HCT116 (cell line): ENCODE measurements around the gene VWF. TPM values are rescaled to one million over a fixed set of nuclear protein-coding genes. Genes with fewer than 3 reads are reported as not detected.

Source experiments
- ATAC-seq: fragments of 200-7000 bp; cut with Tn5 transposase; 2 replicates; pipeline ENCODE4 v1.9.1; 2020; ENCODE audit warnings: mild to moderate bottlenecking, moderate library complexity
- BruUV-seq: library from RNA; stranded (reverse); fragments of 400-500 nt; replicated peaks from 2 replicates; lab custom pipeline; 2021; lab: Mats Ljungman, UMichigan
- CTCF ChIA-PET: fragments of 300-600 bp; sonication (Branson Sonifier 250); formaldehyde crosslinking; loops from one replicate; lab custom pipeline; 2021; ENCODE audit warnings: antibody characterized with exemption; lab: Charles Lee
- POLR2A ChIA-PET: fragments of 300-600, 350-600 bp; sonication (Branson Sonifier 250); formaldehyde crosslinking; loops from one replicate; lab custom pipeline; 2021; ENCODE audit warnings: antibody characterized with exemption; lab: Charles Lee
- RAD21 ChIA-PET, 2 experiments: fragments of 300-600 bp; sonication (Branson Sonifier 250); formaldehyde crosslinking; loops; one replicate each; lab custom pipeline; 2023; ENCODE audit warnings: low total read pairs in 2 of 2; ENCODE audit not compliant: uncharacterized antibody in 2 of 2, unreplicated experiment in 2 of 2, low non-redundant PET in 1 of 2; lab: Charles Lee
- DNase-seq: peaks from one replicate; pipeline ENCODE4 v3.0.0-alpha.2; 2010; ENCODE audit warnings: low read depth, low spot score
- H2AFZ ChIP-seq: fragments of 200-600 bp; shearing (Covaris generic), sonication (generic); 2 replicates; pipeline ENCODE4 v1.6.1; 2017; ENCODE audit warnings: low read depth, mixed run types, mixed read lengths, antibody characterized with exemption, low read length; ENCODE audit not compliant: poor library complexity, severe bottlenecking
- H3K27ac ChIP-seq: 2 replicates; pipeline ENCODE4 v1.5.1; 2012; ENCODE audit warnings: low read depth, low read length
- H3K27me3 ChIP-seq: fragments of 200-600 bp; sonication (generic); 2 replicates; pipeline ENCODE4 v1.6.1; 2016; ENCODE audit warnings: mixed run types, low read length, mixed read lengths; ENCODE audit not compliant: insufficient read depth
- H3K36me3 ChIP-seq, 2 experiments: fragments of 200-500 bp in 1 of 2; fragments of 200-600 bp in 1 of 2; sonication (Bioruptor generic) in 1 of 2; sonication (generic) in 1 of 2; 2 replicates each; pipeline versions ENCODE4 v1.5.1 to v1.6.1; 2014 to 2016; ENCODE audit warnings: low read length in 2 of 2, inconsistent platforms in 1 of 2, mixed read lengths in 1 of 2, mixed run types in 1 of 2; ENCODE audit not compliant: insufficient read depth in 2 of 2, control insufficient read depth in 1 of 2
- H3K4me1 ChIP-seq, 2 experiments: fragments of 200-600 bp in 1 of 2; sonication (generic) in 1 of 2; 2 replicates each; pipeline versions ENCODE4 v1.5.1 to v1.6.1; 2012 to 2017; ENCODE audit warnings: low read length in 2 of 2, inconsistent platforms in 1 of 2, mild to moderate bottlenecking in 1 of 2, mixed read lengths in 1 of 2, mixed run types in 1 of 2, moderate library complexity in 1 of 2; ENCODE audit not compliant: insufficient read depth in 2 of 2, control insufficient read depth in 1 of 2
- H3K4me2 ChIP-seq: fragments of 200-600 bp; sonication (generic); 2 replicates; pipeline ENCODE4 v1.6.1; 2017; ENCODE audit warnings: mixed run types, low read length, mixed read lengths
- H3K4me3 ChIP-seq, 2 experiments: fragments of 200-600 bp in 1 of 2; sonication (generic) in 1 of 2; replicated peaks in 1 of 2; 2 replicates each; pipeline ENCODE4 v1.5.1; 2011 to 2016; ENCODE audit warnings: low read length in 2 of 2, control low read depth in 1 of 2, low read depth in 1 of 2, mild to moderate bottlenecking in 1 of 2, mixed read lengths in 1 of 2, mixed run types in 1 of 2
- H3K79me2 ChIP-seq: fragments of 200-600 bp; sonication (generic); 2 replicates; pipeline ENCODE4 v1.6.1; 2017; ENCODE audit warnings: mild to moderate bottlenecking, mixed run types, low read length, moderate library complexity, mixed read lengths; ENCODE audit not compliant: insufficient read depth
- H3K9ac ChIP-seq: fragments of 200-600 bp; sonication (generic); 2 replicates; pipeline ENCODE4 v1.6.1; 2016; ENCODE audit warnings: low read length, mixed read lengths
- H3K9me2 ChIP-seq: fragments of 200-600 bp; sonication (generic), shearing (Covaris generic); 2 replicates; pipeline ENCODE4 v1.6.1; 2017; ENCODE audit warnings: mixed run types, mild to moderate bottlenecking, moderate library complexity; ENCODE audit not compliant: insufficient read depth
- H3K9me3 ChIP-seq, 2 experiments: fragments of 200-500 bp in 1 of 2; fragments of 200-600 bp in 1 of 2; sonication (Bioruptor generic) in 1 of 2; sonication (generic) in 1 of 2; 2 replicates each; pipeline ENCODE4 v1.6.1; 2014 to 2017; ENCODE audit warnings: low read length in 2 of 2, mixed read lengths in 2 of 2, inconsistent platforms in 1 of 2, low read depth in 1 of 2, mild to moderate bottlenecking in 1 of 2, mixed run types in 1 of 2, moderate library complexity in 1 of 2; ENCODE audit not compliant: control insufficient read depth in 1 of 2, insufficient read depth in 1 of 2
- H4K20me1 ChIP-seq: fragments of 200-600 bp; sonication (generic), shearing (Covaris generic); 2 replicates; pipeline ENCODE4 v1.6.1; 2017; ENCODE audit warnings: mixed run types, mild to moderate bottlenecking, moderate library complexity; ENCODE audit not compliant: insufficient read depth
- ATF3 ChIP-seq: IDR thresholded peaks from 2 replicates; pipeline ENCODE4 v1.6.1; 2012
- CBX3 ChIP-seq: IDR thresholded peaks from 2 replicates; pipeline ENCODE4 v1.6.1; 2012; ENCODE audit warnings: low read depth
- EGR1 ChIP-seq: IDR thresholded peaks from 2 replicates; pipeline ENCODE4 v1.6.1; 2012; ENCODE audit warnings: low read depth
- EZH2phosphoT487 ChIP-seq: fragments of 200-600 bp; IDR thresholded peaks from 2 replicates; pipeline ENCODE4 v1.6.1; 2018; ENCODE audit warnings: antibody characterized with exemption, borderline replicate concordance
- FOSL1 ChIP-seq: IDR thresholded peaks from 2 replicates; pipeline ENCODE4 v1.6.1; 2012; ENCODE audit warnings: low read depth
- JUND ChIP-seq: IDR thresholded peaks from 2 replicates; pipeline ENCODE4 v1.6.1; 2012
- MAX ChIP-seq: IDR thresholded peaks from 2 replicates; pipeline ENCODE4 v1.6.1; 2012
- POLR2A ChIP-seq: IDR thresholded peaks from 2 replicates; pipeline ENCODE4 v1.7.0; 2011; ENCODE audit warnings: borderline replicate concordance; ENCODE audit not compliant: insufficient read depth, insufficient read length; ENCODE audit errors: extremely low read depth
- POLR2AphosphoS5 ChIP-seq: IDR thresholded peaks from 2 replicates; pipeline ENCODE4 v1.6.1; 2011; ENCODE audit warnings: mild to moderate bottlenecking, low read depth, low read length, moderate library complexity
- RAD21 ChIP-seq: IDR thresholded peaks from 2 replicates; pipeline ENCODE4 v1.6.1; 2012; ENCODE audit warnings: low read depth, mild to moderate bottlenecking
- REST ChIP-seq: IDR thresholded peaks from 2 replicates; pipeline ENCODE4 v1.6.1; 2012; ENCODE audit warnings: low read depth
- TCF7L2 ChIP-seq: IDR thresholded peaks from 2 replicates; pipeline ENCODE4 v1.7.0; 2011; ENCODE audit warnings: borderline replicate concordance, inconsistent platforms; ENCODE audit not compliant: insufficient read depth, insufficient read length; ENCODE audit errors: extremely low read depth
- YY1 ChIP-seq: IDR thresholded peaks from 2 replicates; pipeline ENCODE4 v1.6.1; 2011; ENCODE audit warnings: low read length, low read depth, moderate library complexity, mild to moderate bottlenecking; ENCODE audit not compliant: insufficient replicate concordance; ENCODE audit errors: extremely low read depth
- ZBTB33 ChIP-seq: IDR thresholded peaks from 2 replicates; pipeline ENCODE4 v1.6.1; 2011; ENCODE audit warnings: mild to moderate bottlenecking, low read length, moderate library complexity; ENCODE audit not compliant: insufficient replicate concordance; ENCODE audit errors: extremely low read depth
- ZFX ChIP-seq: fragments of 450-650 bp; IDR thresholded peaks from 2 replicates; pipeline ENCODE4 v1.6.1; 2017
- ZNF274 ChIP-seq: fragments of 200-500 bp; sonication (Bioruptor generic); IDR thresholded peaks from 2 replicates; pipeline ENCODE4 v1.6.1; 2014; ENCODE audit warnings: mild to moderate bottlenecking, low read depth, low read length, inconsistent platforms
- intact Hi-C: fragments of 100-400 bp; cut with micrococcal nuclease; formaldehyde crosslinking; loops from 2 replicates; pipeline ENCODE4 v1.10.0; 2022
- total RNA-seq: library from RNA; stranded (reverse); gene quantifications from one replicate; pipeline ENCODE4 v1.2.1, GENCODE V29; 2021; ENCODE audit not compliant: unreplicated experiment

Gene VWF
- total RNA-seq, 1 experiment from 2014 or later: 0.57 TPM

- POLR2A ChIA-PET: no interaction called here
- BruUV-seq: no TSS peak
Observed at GRCh38 chr12:5904969-5905368, 219.5 kb downstream of the VWF start.

GRCh38 chr12:5904441-5904840 is 220.0 kb downstream of the VWF start:
- Histone ChIP-seq H3K9ac (no peak overlapping the region), H3K9me3 (no peaks in the 10 kb centered on the region), H2AFZ (no peak overlapping the region), H4K20me1 (no peaks in the 10 kb centered on the region), H3K4me1 (no peaks in the 10 kb centered on the region), H3K27ac (no peak overlapping the region), H3K9me2 (no peaks in the 10 kb centered on the region), H3K27me3 (peaks cover 10% of the 10 kb centered on the region; the same call in 1 of the 2 replicates), H3K4me3 (no peak overlapping the region), H3K79me2 (no peaks in the 10 kb centered on the region), H3K4me2 (no peak overlapping the region), H3K36me3 (no peaks in the 10 kb centered on the region)
- intact Hi-C loops: no loop called here
- ChIA-PET CTCF (no interaction called here), RAD21 (no interaction called here), POLR2A (no interaction called here)
- ATAC-seq (no peak), DNase-seq (no peak)
- no TSS peak for BruUV-seq
- TF ChIP-seq REST: no peak
- no peak for TF ChIP-seq CBX3
- TF ChIP-seq ZFX: no peak
- no peak for TF ChIP-seq YY1
- no peak for TF ChIP-seq MAX
- no peak for TF ChIP-seq ATF3
- TF ChIP-seq EZH2phosphoT487: no peak
- no peak for TF ChIP-seq ZNF274
- TF ChIP-seq EGR1: no peak
- no peak for TF ChIP-seq ZBTB33
- no peak for TF ChIP-seq FOSL1
- TF ChIP-seq JUND: no peak
- no peak for TF ChIP-seq TCF7L2
- no peak for TF ChIP-seq RAD21
- no peak for TF ChIP-seq POLR2A

More at GRCh38 chr12:5904969-5905368, 219.5 kb downstream of the VWF start:
- Histone ChIP-seq H4K20me1 (no peaks in the 10 kb centered on the region), H3K9ac (no peak overlapping the region)
- no peak for TF ChIP-seq POLR2AphosphoS5
- TF ChIP-seq, all 23 proteins: peak for 0
- no peaks in the 10 kb centered on the region for H3K36me3 ChIP-seq
- no peaks in the 10 kb centered on the region for H3K79me2 ChIP-seq
- DNase-seq: no peak
- intact Hi-C loops: no loop called here
- H3K4me2 ChIP-seq: no peak overlapping the region
- H3K4me3 ChIP-seq: no peak overlapping the region
- no peak overlapping the region for H3K27ac ChIP-seq
- H2AFZ ChIP-seq: no peak overlapping the region
- no peaks in the 10 kb centered on the region for H3K4me1 ChIP-seq
- CTCF ChIA-PET: no interaction called here
- H3K27me3 ChIP-seq: peaks cover 9% of the 10 kb centered on the region; the same call in 1 of the 2 replicates
- no peak for ATAC-seq
- no peaks in the 10 kb centered on the region for H3K9me2 ChIP-seq
- H3K9me3 ChIP-seq: no peaks in the 10 kb centered on the region
- RAD21 ChIA-PET: no interaction called here
